SU-DHL-6 (cell line): ENCODE results near the gene TXNDC11.

ENCODE experiments used
- EZH2phosphoT487 ChIP-seq: fragments of 200-600 bp; sonication (generic), shearing (Covaris generic); conservative IDR thresholded peaks from 2 replicates; pipeline ENCODE4 v1.6.1; 2018; ENCODE audit warnings: mild to moderate bottlenecking, antibody characterized with exemption, low read length, moderate library complexity, mixed read lengths
- TF ChIP-seq, protein P1 (sequence below): fragments of 200-600 bp; sonication (generic); IDR thresholded peaks from one replicate; pipeline ENCODE4 v1.5.1; 2017; ENCODE audit warnings: antibody characterized with exemption, mild to moderate bottlenecking, low read length, moderate library complexity; ENCODE audit not compliant: insufficient read depth, poor library complexity, severe bottlenecking

DNA sequence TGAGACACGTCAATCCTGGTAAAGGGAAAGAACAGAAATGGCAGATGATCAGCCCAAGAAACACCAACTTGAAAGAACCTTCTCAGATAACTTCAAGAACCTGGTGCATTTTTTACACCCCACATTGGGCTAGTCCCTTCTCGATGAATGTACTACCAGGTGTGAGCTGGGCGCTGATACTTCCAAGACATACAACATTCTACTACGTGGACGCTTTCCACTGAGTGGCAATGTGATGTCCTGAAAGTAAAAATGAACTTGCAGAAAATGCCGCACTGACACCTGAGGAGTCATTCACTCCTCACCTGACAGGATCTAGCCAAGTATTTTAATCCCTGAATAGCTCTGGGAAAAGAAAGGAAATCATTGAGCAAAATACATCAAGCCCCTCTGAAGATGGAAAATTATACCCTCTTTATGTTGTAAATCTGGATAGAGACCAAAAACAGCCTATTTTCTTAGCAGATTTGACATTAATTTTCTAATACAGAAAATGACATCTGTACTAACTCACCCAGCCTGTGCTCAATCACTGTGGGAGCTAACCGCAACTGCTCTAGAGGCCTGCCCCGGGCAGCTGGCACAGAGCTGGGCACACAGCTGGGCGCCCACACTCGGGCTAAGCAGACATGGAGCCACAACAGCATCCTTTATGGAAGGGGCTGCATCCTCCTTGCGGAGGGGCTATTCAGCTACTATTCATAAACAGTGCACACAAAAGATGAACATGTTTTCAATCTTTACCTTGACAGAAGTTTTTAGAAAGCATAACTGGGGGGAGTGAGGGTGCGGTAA is 58.2 kb downstream of the TXNDC11 start:
- TF ChIP-seq, protein P1, sequence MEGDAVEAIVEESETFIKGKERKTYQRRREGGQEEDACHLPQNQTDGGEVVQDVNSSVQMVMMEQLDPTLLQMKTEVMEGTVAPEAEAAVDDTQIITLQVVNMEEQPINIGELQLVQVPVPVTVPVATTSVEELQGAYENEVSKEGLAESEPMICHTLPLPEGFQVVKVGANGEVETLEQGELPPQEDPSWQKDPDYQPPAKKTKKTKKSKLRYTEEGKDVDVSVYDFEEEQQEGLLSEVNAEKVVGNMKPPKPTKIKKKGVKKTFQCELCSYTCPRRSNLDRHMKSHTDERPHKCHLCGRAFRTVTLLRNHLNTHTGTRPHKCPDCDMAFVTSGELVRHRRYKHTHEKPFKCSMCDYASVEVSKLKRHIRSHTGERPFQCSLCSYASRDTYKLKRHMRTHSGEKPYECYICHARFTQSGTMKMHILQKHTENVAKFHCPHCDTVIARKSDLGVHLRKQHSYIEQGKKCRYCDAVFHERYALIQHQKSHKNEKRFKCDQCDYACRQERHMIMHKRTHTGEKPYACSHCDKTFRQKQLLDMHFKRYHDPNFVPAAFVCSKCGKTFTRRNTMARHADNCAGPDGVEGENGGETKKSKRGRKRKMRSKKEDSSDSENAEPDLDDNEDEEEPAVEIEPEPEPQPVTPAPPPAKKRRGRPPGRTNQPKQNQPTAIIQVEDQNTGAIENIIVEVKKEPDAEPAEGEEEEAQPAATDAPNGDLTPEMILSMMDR = no peak
- TF ChIP-seq EZH2phosphoT487 = no peak
